HG03469 (cell line): ENCODE results near the gene FCRLB.
"Not testable (repeated sequence)": the region's sequence is repeated elsewhere in the genome, so short reads cannot be mapped to it uniquely, and the experiment has no call there.

Source experiments
- ATAC-seq: cut with Tn5 transposase; IDR thresholded peaks from one replicate; pipeline ENCODE4 v1.9.1; 2021; ENCODE audit warnings: mild to moderate bottlenecking, moderate library complexity, moderate number of reproducible peaks; ENCODE audit not compliant: unreplicated experiment

FCRLB gene

DNA sequence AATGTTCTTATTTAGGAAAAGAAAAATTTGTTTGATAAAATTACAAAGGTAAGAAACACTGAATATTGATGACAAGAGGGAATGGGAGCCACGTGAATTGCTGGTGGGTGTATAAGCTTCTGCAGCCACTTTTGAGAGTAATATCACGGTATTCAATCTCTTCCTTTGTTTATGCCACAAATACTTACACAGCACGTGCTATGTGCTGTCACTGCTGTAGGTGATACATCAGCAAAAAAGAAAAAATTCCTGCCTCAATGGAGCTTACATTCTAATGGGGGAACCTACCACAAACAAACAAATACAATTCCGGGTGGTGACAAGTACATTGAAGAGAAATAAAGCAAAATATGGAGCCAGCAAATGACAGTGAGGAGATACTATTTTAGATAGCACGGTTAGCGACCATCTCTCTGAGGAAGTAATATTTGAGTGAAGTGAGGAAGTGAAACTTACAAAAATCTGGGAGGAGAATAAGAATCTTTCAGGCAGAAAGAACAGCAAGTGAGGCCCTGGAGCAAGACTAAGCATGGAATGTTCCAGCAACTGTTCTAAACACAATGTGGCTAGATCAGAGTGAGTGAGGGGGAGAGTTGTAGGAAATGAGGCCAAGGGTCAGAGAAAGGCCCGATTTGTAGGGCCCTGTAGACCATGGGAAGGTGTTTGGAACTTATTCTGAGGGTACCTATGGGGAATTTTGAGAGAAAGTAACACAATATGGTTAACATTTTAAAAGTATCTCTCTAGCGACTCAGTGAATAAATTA, 2.6 kb upstream of the FCRLB start:
- ATAC-seq = peak; percentile 49

GRCh38 chr1:161719325-161719611, 2.1 kb upstream of the FCRLB start:
- ATAC-seq = no peak

GRCh38 chr1:161720422-161720821, 922 bp upstream of the FCRLB start:
- ATAC-seq = no peak

DNA sequence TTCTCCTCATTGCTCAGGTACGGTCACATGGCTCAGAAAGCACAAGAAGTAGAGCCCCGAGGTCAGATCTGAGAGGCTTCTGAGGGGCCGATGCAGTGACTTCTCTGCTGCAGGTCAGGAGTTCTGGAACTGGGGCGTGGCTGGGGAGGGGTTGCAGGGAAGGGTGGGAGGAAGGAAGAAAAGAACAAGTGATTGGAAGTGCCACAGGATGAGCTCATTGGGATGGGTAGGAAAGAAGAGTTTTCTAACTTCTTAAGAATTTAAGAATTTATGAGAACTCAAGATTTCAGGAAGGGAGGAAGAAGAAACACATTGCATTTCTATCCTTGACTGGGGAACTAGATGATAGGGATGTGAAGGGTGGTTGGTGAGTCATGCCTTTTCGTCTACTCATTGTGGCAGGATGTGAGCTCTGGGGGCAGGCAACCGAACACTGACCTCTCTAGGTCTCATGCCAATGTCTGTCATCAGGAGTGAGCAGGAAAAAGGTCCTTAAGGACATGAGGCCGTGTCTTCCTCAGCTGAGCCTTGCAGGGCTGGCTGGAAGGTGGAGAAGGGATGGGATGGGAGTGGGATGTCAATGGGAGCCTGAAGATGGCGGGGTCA, 497 bp downstream of the FCRLB start:
- ATAC-seq = no peak

GRCh38 chr1:161722406-161722805, 1.1 kb downstream of the FCRLB start:
- ATAC-seq = no peak

GRCh38 chr1:161723459-161724141, 2.3 kb downstream of the FCRLB start:
- no peak for ATAC-seq

- not testable (repeated sequence) for ATAC-seq
Measured at GRCh38 chr1:161725258-161725907, 4.0 kb downstream of the FCRLB start.

DNA sequence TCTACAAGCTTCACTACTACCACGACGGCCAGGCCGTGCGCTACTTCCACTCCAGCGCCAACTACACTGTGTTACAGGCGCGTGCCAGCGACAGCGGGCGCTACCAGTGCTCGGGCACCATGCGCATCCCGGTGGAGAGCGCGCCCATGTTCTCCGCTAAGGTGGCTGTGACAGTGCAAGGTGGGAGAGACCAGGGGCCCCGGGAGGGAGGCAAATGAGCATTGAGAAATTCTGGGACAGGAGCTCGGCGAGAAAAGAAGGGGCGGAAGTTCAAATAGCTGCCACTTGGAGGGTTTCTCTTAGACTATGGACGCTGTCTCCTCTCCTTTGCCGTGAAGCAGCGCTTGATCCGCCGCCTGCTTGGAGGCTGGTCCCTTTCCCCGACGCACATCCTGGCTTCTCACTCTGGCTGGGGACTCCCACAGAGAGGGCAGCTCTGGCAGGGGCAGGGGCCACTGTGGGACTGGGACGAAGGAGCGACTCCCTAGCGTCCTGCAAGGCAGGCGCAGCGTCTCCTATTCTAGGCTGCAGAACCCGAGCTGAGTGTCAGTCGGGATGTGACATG, 4.6 kb downstream of the FCRLB start:
- no peak for ATAC-seq

- ATAC-seq = no peak
Measured at GRCh38 chr1:161726473-161727255, 5.3 kb downstream of the FCRLB start.

DNA sequence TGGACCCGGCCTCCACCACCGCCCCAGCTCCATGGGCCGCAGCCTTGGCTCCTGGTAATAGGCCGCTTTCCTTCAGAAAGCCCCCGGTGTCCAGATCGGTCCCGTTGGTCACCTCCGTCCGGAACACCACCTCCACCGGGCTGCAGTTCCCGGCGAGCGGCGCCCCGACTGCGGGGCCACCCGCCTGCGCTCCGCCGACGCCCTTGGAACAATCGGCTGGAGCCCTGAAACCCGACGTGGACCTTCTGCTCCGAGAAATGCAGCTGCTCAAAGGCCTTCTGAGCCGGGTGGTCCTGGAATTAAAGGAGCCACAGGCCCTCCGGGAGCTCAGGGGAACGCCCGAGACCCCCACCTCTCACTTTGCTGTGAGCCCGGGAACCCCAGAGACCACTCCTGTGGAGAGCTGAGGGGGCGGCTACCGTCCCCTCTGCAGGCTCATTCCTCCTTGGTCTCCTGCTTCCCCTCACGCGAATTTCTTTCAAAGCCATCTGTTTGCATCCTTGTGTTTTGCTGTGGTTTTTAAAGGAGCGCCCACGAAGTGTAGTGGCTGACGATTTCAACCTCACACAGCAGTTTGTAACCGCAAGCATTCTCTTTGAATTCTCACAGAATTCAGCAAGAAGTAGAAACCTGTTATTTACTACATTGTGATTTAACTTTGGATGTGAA, 6.0 kb downstream of the FCRLB start:
- no peak for ATAC-seq

DNA sequence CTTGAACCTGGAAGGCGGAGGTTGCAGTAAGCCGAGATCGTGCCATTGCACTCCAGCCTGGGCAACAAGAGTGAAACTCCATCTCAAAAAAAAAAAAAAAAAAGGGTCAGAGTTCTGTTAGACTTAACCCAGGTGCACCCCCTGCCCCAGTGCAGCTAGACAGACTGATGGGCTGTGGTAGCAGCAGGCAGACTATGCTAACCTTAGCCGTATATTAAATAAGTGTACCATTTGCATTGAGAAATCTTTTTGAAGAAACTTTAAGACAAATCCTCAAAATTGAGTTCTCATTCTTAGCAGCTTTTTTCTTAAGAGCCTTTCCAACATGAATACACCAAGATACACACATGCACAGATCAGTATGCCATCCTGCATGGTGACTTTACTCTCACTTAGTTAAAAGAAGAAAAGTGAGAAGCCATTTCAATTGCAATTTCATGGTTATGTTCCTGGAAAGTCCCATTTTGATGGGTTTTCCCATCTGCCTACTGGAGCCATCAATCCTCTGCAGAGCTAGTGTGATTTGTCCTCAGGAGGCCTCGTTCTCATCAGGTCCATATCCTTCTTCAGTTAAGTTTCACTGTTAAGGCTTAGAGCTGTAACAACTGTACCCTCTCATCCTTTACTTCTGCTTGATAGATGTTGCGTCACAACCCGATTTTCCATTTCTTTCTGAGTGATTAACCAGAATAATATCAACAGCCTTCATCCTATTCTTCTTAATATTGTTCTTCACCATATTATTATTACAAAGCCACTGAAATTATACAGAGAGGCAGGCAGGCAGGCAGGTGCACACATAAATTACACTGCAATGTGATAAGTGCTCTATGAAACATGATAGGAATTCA, 7.3 kb downstream of the FCRLB start:
- no peak for ATAC-seq

DNA sequence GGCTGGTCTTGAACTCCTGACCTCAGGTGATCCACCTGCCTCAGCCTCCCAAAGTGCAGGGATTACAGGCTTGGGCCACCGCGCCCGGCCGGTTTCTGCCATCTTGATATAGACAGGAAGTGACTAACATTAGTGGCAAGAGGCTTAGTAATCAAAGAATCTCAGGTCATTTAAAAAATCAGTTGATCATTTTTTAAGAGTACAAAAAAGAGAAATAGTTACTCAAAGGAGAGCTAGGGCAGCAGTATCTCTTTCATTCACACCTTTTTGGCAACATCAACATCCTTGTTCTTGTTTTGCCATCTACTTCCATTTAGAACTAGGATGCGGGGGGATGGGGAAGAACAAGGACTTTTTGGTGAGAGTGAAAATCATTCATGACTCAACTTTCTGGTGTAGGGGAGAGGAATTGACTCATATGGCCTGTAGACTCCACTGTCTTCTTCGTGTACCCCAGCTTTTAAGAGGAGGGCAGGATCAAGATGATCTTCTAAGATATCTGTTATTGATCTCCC, 8.8 kb downstream of the FCRLB start:
- no peak for ATAC-seq

DNA sequence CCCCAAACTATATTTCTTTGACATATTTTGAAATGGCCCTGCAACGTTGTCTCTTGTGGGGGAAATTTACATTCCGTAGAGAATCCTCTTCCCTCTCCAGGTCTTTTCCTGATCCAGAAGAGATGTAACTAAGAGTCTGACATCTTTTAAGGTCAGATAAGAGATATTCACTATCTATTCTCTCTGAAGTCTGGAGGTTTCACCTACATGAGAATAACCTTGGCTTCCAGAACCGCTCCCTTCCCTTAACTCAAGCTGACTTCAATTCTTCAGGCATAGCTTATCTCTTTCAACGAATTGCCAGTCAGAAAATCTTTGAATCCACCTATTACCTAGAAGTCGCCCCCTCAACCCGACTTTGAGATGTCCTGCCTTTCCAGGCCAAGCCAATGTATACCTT, 9.9 kb downstream of the FCRLB start:
- no peak for ATAC-seq

GRCh38 chr1:161731981-161732718, 10.8 kb downstream of the FCRLB start:
- no peak for ATAC-seq

GRCh38 chr1:161733526-161733925, 12.2 kb downstream of the FCRLB start:
- no peak for ATAC-seq

DNA sequence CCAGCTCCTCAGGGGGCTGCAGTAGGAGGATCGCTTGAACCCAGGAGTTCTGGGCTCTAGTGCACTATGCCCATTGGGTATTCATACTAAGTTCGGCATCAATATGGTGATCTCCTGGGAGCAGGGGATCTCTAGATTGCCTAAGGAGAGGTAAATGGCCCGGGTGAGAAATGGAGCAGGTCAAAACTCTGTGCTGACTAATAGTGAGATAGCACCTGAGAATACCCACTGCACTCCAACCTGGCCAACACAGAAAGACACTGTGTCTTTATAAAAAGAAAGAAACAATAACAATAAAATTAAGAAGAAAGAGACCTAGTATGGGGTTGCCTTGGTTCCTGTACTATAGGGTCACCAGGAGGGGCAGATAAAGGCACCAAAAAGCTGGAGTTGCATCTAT, 14.5 kb downstream of the FCRLB start:
- ATAC-seq = no peak

DNA sequence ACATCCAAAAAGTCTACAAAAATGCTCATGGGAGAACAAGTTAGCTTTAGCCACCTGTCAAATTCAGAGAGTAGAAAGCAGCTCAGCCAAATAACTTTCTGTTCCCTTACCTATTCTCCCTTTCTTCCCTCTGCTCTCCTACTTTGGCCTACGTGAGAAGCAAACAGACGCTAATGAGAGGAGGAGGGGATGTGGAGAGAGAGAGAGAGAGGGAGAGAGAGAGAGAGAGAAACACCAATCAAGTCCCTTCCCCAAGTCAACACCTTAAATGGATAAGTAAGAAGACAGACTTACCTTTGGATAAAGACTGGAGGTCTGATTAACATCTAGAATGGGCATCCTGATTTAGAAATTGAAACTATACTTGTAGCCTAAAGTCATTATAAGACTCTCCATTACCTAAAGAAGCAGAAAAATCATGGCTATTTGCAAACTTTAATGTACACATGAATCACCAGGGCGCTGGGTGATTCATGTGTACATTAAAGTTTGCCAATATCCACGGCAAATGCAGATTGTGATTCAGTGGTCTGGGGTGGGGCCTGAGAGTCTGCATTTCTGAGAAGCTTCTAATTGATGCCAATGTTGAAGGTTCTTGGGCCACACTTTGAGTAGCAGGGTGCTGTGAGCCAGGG, 15.1 kb downstream of the FCRLB start:
- no peak for ATAC-seq

DNA sequence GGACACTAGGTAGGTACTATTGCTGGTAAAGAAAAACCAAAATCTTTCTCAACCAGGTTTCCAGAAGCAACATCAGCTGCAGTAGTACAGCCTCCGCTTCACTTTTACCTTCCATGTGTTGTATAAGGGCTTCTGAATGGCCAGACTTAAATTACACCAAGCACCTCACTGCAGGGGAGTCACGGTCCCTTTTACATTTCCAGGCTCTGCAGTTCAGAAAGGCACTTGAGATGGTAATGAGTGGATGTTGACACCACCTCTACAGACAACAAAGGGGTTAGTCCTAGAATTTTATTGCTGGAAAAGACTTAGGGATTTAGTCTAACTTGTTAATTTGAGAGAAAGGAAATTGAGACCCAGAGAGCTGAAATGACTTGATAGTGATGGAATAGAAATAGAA, 16.3 kb downstream of the FCRLB start:
- ATAC-seq = no peak
